ENCODE data around the gene ALMS1. TPM values are rescaled to one million over a fixed set of nuclear protein-coding genes. Genes with fewer than 3 reads are reported as not detected.

ALMS1 gene
- total RNA-seq, 2 donors from 2014 or later: 11.7 to 16.6 TPM

DNA sequence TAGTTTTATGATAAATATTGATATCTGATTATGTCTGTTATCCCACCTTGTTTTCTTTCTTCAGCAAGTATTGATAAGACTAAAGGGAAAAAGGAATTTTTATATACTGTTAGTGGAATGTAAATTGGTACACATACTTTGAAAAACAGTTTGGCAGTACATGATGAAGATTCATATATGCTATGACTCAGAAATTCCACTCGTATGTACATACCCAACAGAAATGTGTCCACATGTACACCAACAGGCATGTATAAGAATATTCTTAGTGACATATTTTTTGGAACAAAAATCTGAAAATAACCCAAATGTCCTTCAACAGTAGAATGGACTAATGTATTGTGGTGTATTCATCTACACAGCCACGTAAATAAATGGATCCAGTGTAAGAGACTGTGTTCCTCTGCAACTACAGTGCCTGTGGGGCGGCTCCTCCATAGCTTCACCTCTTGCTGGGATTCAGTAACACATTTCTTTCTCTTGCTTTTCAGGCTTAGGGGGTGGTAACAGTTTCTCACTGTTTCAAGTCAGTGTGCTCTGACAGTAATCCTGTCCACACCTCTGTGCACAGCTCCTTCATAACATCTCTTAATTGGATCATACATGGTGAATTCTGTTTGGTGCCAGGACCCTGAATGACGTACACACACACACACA, 35.5 kb upstream of the ALMS1 start:
- H3K4me3 ChIP-seq: no peak overlapping the region
- intact Hi-C loops (cut with DNase I): no loop called here
- no peaks in the 10 kb centered on the region for H3K4me1 ChIP-seq
- no peak overlapping the region for H3K9ac ChIP-seq (ENCODE audit: low read depth in 2 of 2, low read length in 2 of 2)
- DNase-seq: no peak
- no peak for TF ChIP-seq CTCF (IDR thresholded peaks at IDR 0.05)
- no peak overlapping the region for H3K27ac ChIP-seq
- no peaks in the 10 kb centered on the region for H3K36me3 ChIP-seq
- no peaks in the 10 kb centered on the region for H3K27me3 ChIP-seq
- H3K9me3 ChIP-seq: no peaks in the 10 kb centered on the region

DNA sequence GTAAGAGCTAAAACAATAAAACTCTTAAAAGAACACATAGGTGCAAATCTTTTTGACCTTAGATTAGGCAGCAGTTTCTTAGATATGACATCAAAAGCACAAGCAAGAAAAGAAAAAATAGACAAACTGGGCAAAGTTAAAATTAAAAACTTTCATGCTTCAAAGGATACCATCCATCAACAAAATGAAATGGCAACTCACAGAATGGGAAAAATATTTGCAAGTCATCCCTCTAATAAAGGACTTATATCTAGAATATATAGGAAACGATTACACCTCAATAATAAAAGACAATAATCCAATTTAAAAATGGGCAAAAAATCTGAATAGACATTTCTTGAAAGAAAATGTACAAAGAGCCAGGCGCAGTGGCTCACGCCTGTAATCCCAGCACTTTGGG, 29.5 kb upstream of the ALMS1 start:
- no peak overlapping the region for H3K27ac ChIP-seq
- intact Hi-C loops (cut with DNase I): no loop called here
- TF ChIP-seq CTCF (IDR thresholded peaks at IDR 0.05): no peak

DNA sequence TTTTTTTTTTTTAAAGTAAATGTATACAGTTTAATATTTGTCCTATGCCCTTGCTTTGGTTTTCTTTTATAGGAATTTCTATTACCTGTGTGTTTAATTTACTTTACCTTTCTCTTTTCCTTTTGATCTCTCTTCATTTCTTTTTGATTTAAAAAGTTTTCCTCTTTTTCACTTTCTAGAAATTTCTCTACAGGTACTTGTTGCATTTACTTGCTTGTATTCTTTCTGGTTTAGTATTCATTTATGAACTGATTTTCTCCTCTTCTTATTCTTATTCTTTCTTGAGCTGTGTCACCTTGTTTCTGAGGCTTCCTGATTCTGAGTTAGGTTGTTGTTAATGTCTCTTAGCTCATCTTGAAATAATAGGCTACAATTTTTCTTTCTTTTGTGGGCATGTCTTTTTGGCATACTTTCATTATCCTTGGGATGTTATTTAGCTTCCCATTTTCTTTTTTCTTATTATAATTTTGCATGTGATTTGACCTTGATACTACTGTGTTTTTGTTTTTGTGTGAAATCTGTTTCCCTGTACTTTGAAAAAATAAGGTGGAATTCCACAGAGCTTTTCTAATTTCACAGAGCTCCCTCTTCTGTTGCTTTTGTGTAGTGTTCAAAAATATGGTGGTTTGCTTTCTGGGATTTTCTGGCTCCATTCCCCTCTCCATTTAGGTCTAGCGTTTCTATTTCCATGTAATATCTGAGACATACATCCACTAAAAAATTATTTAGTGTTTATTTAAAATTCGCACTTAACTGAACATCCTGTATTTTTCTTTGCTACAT, 25.5 kb upstream of the ALMS1 start:
- no peaks in the 10 kb centered on the region for H3K27me3 ChIP-seq
- H3K36me3 ChIP-seq: no peaks in the 10 kb centered on the region
- H3K4me3 ChIP-seq: no peak overlapping the region
- DNase-seq: no peak
- no peak overlapping the region for H3K27ac ChIP-seq
- no peaks in the 10 kb centered on the region for H3K9me3 ChIP-seq
- H3K9ac ChIP-seq (ENCODE audit: low read depth in 2 of 2, low read length in 2 of 2): no peak overlapping the region
- no peaks in the 10 kb centered on the region for H3K4me1 ChIP-seq
- peak; percentile 23 for TF ChIP-seq CTCF (IDR thresholded peaks at IDR 0.05)
- intact Hi-C loops (cut with DNase I): no loop called here

More for the DNA sequence above, 29.5 kb upstream of the ALMS1 start:
- H3K27me3 ChIP-seq: no peaks in the 10 kb centered on the region
- no peak for DNase-seq
- no peak overlapping the region for H3K4me3 ChIP-seq
- no peak overlapping the region for H3K9ac ChIP-seq (ENCODE audit: low read depth in 2 of 2, low read length in 2 of 2)
- H3K36me3 ChIP-seq: no peaks in the 10 kb centered on the region
- no peaks in the 10 kb centered on the region for H3K9me3 ChIP-seq
- no peaks in the 10 kb centered on the region for H3K4me1 ChIP-seq

DNA sequence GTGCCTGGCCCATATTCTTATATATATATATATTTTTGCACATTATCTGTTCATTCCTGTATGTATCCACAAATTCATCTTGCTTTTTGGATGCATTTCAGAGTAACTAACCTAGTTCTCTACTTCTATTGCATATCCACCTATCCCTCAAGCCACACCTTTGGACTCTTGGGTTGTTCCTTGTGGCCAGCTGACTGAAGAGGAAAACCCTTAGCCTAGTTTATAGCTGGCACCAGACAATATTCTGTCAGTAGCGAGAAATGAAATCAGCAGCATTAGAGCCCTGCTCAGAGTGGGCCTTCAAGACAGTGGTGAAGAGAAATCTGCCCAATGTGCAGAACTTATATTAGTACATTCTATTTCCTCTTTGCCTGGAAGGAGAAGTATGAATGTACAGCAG, 19.6 kb upstream of the ALMS1 start:
- Histone ChIP-seq H3K27me3 (no peaks in the 10 kb centered on the region), H3K27ac (no peak overlapping the region), H3K4me1 (no peaks in the 10 kb centered on the region), H3K9me3 (no peaks in the 10 kb centered on the region), H3K36me3 (no peaks in the 10 kb centered on the region), H3K4me3 (no peak overlapping the region), H3K9ac (ENCODE audit: low read depth in 2 of 2, low read length in 2 of 2) (no peak overlapping the region)
- no peak for DNase-seq
- no peak for TF ChIP-seq CTCF (IDR thresholded peaks at IDR 0.05)
- intact Hi-C loops (cut with DNase I): no loop called here

- H3K27ac ChIP-seq: no peak overlapping the region
- no peak for TF ChIP-seq CTCF (IDR thresholded peaks at IDR 0.05)
- H3K4me3 ChIP-seq: no peak overlapping the region
- no peaks in the 10 kb centered on the region for H3K36me3 ChIP-seq
- DNase-seq: no peak
- intact Hi-C loops (cut with DNase I): no loop called here
- no peaks in the 10 kb centered on the region for H3K4me1 ChIP-seq
- H3K9me3 ChIP-seq: no peaks in the 10 kb centered on the region
- no peaks in the 10 kb centered on the region for H3K27me3 ChIP-seq
- no peak overlapping the region for H3K9ac ChIP-seq (ENCODE audit: low read depth in 2 of 2, low read length in 2 of 2)
These were observed 16.9 kb upstream of the ALMS1 start for GRCh38 chr2:73368781-73369180.
